Midbrain (tissue), 1 donor: ENCODE data around the gene GAA.
"Not testable (repeated sequence)": the region's sequence is repeated elsewhere in the genome, so short reads cannot be mapped to it uniquely, and the experiment has no call there.

Experiments used
- DNase-seq: peaks from one replicate; lab custom pipeline; 2025; lab: John Stamatoyannopoulos, UW

The GAA gene

DNA sequence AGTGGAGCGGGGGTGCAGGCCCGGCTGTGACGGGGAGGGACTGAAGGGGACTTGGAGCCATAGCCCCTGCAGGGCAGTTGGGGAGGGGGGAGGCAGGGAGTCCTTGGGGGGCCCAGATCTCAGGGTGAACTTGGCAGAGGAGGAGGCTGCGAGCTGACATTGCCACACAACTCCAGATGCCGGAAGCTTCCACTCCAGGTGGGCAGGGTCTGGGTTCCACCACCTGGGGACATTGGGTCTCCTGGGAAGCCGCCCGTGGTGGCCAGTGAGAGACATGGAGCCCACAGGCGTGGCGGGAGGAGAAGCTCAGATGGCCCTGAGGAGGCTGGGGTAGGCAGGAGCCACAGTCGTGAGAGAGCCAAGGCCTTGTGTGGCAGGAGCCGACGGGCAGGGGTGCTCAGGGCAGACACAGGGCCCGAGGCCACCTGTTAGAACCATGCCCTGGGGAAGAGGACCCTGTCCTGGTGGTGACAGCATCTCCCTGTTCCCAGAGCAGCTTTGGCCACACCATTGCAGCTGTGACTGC lies 18.2 kb upstream of the GAA start:
- DNase-seq = no peak

DNA sequence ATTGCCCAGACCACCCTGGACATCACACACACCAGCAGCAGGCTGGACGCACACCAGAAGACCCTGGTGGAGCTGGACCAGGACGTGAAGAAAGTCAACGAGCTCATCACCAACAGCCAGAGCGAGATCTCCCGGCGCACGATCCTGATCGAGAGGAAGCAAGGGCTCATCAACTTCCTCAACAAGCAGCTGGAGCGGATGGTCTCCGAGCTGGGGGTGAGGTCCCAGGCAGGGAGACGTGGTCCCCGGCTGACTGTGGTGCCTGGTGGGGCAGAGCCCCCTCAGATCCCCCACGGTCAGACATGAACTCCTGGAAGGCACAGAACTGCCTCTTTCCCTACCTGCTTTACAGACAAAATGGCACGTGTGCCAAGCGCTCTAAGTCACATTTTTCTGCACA lies 16.6 kb upstream of the GAA start:
- no peak for DNase-seq

DNA sequence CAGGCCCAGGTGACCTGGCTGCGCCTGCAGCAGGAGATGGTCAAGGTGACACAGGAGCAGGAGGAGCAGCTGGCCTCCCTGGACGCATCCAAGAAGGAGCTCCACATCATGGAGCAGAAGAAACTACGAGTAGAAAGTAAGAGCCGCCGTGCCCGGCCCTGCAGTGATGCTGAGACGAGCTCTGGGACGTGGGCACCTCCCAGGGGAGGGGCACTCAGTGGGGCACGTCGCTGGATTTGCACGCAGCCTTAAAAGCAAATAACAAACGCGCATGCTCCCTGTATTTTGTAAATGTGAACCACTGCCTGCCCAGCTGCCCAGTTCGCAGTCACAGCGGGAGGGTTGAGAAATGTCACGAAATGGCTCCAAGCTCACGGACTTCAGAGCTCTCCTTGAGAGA lies 15.3 kb upstream of the GAA start:
- DNase-seq = no peak

DNA sequence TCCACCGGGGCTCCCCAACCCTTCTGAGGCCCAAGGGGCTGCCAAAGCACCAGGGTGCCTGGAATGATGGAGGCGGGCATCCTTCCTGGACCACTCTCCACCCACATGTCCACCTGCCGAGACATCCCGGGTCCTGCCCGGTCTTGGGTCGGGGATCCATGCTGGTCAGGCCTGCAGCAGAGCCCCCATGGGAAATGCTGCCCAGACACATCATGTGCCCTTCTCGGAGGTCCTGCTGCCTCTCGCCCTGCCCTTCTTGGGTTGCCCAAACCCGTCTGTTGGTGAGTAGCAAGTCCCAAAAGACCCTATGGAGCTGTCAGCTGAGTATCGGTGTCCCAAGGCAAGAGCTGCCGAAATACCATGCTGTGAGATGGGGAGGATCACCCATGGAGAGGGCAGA lies 14.8 kb upstream of the GAA start:
- no peak for DNase-seq

DNA sequence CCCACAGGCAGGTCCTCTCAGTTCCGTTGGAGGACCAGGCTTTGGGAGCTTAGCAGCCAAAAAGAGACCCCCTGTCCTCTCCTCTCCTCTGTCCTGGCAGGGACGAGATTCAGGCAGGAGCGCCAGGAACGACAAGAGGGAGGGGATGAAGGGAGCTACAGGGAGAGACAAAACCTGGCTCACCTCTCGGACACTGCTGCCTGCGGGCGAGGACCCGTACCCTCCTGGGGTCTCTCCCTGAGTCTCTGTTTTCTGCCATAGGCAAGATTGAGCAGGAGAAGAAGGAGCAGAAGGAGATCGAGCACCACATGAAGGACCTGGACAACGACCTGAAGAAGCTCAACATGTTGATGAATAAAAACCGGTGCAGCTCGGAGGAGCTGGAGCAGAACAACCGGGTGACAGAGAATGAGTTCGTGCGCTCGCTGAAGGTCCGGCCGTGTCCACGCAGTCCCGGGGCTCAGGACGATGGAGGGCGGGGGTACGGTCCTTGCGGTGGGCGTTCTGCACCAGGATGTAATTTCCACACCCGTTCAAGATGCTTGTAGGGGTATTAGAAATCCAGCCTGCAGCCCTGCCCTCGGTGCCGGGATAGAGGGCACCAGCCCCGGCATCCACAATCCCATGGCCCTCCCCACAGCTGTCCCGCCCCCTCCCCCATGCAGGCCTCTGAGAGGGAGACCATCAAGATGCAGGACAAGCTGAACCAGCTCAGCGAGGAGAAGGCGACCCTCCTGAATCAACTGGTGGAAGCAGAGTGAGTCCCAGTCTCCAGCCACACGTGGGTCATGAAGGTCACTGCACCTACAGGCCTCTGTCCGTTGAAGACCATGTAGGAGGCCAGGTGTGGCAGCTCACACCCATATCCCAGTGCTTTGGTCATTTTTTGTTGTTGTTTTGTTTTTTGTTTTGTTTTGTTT lies 13.8 kb upstream of the GAA start:
- DNase-seq = no peak

DNA sequence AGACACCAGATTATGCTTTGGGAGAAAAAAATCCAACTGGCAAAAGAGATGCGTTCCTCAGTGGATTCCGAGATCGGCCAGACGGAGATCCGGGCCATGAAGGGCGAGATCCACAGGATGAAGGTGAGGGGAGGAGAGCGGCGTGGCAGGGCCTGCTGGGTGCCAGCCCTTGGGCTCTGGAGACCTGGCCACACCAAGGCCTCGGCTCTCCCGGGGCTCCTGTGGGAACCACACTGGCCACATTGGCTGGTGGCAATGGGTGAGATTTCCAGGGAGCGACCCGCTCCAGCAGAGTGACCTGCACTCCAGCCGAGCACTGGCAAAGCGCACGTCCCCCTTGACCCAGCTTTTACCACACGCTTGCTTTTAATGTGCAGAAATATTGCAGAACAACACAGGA lies 11.6 kb upstream of the GAA start:
- no peak for DNase-seq

DNA sequence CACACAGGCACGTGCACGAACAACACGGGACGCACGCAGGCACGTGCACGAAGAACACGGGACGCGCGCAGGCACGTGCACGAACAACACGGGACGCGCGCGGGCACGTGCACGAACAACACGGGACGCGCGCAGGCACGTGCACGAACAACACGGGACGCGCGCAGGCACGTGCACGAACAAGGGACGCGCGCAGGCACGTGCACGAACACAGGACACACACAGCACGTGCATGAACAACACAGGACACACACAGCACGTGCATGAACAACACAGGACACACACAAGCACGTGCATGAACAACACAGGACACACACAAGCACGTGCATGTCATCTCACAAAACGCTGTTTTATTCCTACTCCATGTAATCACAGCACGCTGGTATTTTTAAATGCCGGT lies 11.2 kb upstream of the GAA start:
- DNase-seq = not testable (repeated sequence)

DNA sequence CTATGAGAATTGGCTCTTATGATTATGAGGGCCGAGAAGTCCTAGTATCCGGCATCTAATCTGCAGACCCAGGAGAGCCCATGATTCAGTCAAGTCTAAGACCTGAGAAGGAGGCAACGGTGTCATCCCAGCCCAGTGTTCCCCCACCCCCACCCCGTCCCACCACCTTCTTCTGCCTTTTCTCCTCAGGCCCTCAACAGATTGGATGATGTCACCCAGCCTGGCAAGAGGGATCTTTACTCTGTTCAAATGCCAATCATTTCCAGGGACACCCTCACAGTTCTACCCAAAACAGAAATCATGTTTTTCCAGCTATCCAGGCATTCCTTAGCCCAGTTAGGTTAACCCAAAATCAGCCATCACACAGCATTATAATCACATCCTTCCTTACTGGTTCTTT lies 10.0 kb upstream of the GAA start:
- DNase-seq = no peak

DNA sequence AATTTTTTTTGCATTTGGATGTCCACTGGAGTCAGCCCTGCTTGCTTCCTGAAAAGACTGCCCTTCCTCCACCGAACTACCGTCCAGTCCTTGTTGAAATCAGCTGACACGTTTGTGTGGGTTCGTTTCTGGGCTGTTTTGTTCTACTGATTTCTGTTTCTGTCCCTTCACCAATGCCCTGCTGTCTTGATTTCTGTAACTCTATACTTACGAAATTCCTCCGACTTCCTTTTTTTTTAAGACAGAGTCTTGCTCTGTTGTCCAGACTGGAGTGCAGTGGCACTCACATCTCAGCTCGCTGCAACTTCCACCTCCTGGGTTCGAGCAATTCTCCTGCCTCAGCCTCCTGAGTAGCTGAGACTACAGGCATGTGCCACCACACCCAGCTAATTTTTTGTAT lies 8.4 kb upstream of the GAA start:
- peak; percentile 42 for DNase-seq

DNA sequence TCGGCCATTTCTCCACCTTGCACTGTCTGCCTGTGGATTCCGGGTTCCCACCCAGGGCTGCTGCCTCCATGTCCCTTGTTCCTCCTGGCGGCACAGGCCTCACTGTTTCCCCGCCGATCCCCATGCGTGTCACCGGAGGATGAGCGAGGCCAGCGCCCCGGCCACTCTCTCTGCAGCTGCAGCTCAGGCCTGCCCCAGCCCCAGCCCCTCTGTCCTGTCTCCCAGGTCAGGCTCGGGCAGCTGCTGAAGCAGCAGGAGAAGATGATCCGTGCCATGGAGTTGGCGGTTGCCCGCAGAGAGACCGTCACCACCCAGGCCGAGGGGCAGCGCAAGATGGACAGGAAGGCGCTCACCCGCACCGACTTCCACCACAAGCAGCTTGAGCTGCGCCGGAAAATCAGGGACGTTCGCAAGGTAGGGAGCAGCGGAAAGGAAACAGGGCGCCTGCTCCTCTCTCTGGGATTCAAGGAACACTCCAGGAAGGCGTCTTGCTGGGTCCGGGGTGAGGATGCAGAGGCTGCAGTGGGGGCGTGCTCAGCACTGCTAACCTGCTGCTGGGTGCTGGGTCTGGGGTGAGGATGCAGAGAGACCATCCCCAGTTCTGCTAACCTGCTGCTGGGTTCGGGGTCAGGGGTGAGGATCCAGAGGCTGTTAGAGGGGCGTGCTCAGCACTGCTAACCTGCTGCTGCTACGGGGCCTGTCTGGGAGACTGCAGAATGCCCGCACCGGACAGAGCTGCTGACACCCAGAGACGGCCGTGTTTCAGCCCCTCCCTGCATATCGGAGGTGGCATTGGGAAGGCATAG lies 6.1 kb upstream of the GAA start:
- DNase-seq = no peak

DNA sequence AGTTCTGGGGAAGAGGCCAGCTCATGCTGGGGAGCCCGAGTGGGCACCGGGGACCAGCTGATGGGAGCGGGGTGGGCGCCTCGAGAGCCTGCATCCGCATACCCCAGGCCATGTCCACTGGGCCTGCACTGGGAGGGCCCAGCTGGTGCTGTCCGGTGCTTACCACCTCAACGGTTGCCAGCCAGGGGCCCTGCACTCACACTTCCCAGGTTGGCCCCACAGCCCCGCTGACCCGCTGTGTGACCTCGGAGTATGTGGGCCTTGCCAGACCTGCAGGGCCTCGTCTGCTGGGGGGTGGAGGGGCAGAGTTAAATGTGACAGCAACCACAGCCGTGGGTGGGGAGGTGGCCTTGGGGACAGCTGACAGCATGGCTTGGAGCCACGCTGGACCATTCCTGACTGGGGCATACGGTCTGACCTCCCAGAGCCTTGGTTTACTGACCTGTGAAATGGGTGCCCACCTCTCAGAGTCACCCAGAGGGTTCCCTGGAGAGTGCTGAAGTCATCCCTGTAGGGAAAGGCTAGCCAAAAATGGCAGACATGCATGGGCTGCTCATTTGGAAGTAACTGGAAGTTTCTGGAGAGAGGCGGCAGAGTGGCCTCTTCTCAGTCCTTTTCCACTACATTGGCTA lies 5.4 kb upstream of the GAA start:
- DNase-seq = no peak

DNA sequence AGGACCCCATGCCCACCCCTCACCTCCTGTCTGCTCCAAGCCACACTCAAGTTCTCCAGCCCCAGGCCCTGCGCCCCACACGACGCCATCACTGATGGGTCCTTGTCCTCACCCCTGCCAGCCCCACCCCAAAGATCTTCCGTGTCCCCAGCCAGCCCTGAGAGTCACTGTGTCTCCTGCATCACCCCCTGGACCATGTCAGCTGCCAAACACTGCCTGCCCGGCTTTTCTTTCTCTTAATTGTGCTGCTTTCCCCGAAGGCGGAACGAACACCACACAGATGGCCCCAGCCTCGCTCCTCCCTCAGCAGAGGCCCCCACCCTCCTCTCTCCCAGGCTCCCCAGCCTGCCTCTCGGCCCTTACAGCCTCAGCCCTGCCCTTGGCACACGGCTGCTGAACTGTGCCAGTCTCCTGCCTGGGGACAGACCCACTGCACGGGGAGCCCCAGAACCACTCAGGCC lies 4.8 kb upstream of the GAA start:
- no peak for DNase-seq

DNA sequence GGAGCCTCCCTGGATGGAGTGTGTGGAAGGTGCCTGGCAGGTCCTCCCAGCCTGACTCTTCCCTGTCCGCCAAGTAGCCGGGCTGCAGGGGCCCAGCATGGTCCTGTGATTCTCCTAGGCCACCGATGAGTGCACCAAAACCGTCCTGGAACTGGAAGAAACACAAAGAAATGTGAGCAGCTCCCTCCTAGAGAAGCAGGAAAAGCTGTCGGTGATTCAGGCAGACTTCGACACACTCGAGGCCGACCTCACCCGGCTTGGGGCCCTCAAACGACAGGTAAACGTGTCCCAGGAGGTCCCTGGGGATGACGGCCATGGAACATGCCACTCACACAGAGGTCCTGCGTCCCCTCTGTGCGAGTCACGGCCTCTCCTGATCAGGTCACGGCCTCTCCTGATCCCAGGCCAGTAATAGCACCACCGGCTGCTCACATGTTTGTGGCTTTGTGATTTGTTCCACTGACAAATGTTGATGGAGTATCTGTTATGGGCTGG lies 4.2 kb upstream of the GAA start:
- no peak for DNase-seq

DNA sequence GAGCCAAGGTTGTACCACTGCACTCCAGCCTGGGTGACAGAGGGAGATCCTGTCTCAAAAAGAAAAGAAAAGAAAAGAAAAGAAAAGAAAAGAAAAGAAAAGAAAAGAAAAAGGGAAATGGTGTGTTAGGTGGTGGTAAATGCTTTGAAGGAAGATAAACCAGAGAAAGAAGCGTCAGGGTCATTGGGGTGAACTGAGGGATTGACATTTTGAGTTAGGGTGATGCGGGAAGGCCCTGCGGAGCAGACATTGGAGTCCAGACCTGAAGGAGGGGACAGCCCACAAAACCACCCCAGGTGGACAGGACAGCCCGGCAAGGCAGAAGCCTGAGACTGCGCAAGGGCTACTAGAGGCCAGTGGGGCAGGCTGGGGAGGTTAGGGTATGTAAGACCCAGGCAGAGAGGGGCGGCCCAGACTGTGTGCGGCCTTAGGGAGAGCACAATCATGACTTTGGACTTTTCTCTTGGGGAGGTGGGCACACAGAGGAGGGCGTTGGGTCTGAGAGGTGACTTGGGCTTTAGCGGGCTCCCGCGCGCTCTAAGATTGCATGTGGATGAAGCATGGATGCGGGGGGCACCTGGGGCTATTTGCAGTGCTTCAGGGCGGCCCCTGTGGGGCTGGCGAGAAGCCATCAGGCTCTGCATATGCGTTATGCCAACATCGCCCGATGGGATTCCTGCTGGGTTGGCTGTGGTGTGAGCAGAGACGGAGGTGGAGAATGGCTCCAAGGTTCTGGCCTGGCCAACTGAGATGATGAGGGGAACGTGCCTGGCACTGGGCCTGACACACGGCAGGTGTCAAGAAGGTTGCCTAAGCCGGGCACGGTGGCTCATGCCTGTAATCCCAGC lies 3.3 kb upstream of the GAA start:
- DNase-seq = no peak

DNA sequence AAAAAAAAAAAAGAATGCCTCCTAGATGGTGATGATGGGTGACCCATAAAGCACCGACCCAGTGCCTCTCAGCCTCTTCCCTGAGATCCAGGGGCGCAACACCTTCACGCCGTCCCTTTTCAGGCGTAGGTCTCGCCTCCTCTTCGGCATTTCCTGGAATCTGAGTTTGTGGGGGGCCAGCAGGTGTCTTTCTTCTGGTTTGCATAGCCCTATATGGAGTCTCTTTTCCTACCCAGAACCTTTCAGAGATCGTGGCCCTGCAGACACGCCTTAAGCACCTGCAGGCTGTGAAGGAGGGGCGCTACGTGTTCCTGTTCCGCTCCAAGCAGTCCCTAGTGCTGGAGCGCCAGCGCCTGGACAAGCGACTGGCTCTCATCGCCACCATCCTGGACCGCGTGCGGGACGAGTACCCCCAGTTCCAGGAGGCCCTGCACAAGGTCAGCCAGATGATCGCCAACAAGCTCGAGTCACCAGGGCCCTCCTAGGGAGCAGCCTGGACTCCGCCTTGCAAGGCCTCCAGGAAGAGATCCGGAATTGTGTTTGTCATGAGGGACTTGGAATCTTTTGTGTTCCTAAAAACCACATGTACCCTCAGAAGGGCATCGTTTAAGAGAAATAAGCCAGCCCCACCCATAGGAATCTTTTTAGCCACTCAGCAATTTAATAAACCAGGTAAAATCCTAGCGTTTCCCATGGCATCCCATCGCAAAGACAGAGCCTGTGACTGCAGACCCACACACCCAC lies 1.9 kb upstream of the GAA start:
- DNase-seq = no peak

DNA sequence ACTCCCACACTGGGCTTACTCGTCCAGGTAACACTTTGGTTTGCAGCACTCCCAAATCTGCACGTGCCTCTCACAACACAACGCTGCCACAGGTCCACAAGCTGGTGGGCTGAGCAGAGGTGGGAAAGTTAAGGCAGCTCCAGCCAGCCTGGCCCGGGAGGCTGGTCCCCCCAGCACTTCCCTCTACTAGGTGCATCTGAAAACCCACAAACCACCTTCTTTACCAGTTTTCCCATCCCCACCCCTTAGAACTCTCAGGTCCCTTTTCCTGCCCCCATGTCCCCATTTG lies 1.4 kb upstream of the GAA start:
- DNase-seq = no peak

DNA sequence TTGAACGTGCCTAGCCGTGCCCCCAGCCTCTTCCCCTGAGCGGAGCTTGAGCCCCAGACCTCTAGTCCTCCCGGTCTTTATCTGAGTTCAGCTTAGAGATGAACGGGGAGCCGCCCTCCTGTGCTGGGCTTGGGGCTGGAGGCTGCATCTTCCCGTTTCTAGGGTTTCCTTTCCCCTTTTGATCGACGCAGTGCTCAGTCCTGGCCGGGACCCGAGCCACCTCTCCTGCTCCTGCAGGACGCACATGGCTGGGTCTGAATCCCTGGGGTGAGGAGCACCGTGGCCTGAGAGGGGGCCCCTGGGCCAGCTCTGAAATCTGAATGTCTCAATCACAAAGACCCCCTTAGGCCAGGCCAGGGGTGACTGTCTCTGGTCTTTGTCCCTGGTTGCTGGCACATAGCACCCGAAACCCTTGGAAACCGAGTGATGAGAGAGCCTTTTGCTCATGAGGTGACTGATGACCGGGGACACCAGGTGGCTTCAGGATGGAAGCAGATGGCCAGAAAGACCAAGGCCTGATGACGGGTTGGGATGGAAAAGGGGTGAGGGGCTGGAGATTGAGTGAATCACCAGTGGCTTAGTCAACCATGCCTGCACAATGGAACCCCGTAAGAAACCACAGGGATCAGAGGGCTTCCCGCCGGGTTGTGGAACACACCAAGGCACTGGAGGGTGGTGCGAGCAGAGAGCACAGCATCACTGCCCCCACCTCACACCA lies 724 bp downstream of the GAA start:
- DNase-seq = no peak

DNA sequence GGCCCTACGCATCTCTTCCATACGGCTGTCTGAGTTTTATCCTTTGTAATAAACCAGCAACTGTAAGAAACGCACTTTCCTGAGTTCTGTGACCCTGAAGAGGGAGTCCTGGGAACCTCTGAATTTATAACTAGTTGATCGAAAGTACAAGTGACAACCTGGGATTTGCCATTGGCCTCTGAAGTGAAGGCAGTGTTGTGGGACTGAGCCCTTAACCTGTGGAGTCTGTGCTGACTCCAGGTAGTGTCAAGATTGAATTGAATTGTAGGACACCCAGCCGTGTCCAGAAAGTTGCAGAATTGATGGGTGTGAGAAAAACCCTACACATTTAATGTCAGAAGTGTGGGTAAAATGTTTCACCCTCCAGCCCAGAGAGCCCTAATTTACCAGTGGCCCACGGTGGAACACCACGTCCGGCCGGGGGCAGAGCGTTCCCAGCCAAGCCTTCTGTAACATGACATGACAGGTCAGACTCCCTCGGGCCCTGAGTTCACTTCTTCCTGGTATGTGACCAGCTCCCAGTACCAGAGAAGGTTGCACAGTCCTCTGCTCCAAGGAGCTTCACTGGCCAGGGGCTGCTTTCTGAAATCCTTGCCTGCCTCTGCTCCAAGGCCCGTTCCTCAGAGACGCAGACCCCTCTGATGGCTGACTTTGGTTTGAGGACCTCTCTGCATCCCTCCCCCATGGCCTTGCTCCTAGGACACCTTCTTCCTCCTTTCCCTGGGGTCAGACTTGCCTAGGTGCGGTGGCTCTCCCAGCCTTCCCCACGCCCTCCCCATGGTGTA lies 1.5 kb downstream of the GAA start:
- DNase-seq = no peak

DNA sequence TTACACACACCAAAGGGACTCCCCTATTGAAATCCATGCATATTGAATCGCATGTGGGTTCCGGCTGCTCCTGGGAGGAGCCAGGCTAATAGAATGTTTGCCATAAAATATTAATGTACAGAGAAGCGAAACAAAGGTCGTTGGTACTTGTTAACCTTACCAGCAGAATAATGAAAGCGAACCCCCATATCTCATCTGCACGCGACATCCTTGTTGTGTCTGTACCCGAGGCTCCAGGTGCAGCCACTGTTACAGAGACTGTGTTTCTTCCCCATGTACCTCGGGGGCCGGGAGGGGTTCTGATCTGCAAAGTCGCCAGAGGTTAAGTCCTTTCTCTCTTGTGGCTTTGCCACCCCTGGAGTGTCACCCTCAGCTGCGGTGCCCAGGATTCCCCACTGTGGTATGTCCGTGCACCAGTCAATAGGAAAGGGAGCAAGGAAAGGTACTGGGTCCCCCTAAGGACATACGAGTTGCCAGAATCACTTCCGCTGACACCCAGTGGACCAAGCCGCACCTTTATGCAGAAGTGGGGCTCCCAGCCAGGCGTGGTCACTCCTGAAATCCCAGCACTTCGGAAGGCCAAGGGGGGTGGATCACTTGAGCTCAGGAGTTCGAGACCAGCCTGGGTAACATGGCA lies 2.2 kb downstream of the GAA start:
- DNase-seq = no peak
